SIG-M5 (cell line): Measurements from ENCODE around the gene ZNF407.
"Not testable (repeated sequence)": the region's sequence is repeated elsewhere in the genome, so short reads cannot be mapped to it uniquely, and the experiment has no call there.

Source experiments
- DNase-seq: peaks from one replicate; lab custom pipeline; 2025; lab: John Stamatoyannopoulos, UW

The ZNF407 gene

GRCh38 chr18:74936343-74936742, 338.7 kb downstream of the ZNF407 start:
- no peak for DNase-seq

- DNase-seq = no peak
Observed at GRCh38 chr18:74937291-74937690, 339.6 kb downstream of the ZNF407 start.

GRCh38 chr18:74940856-74941255, 343.2 kb downstream of the ZNF407 start:
- no peak for DNase-seq

GRCh38 chr18:74942319-74942910, 344.7 kb downstream of the ZNF407 start:
- DNase-seq = no peak

- DNase-seq = no peak
Observed at GRCh38 chr18:74944676-74945075, 347.0 kb downstream of the ZNF407 start.

GRCh38 chr18:74945774-74946545, 348.3 kb downstream of the ZNF407 start:
- no peak for DNase-seq

- DNase-seq = no peak
Observed at GRCh38 chr18:74946646-74947375, 349.1 kb downstream of the ZNF407 start.

- DNase-seq = no peak
Observed at GRCh38 chr18:74947417-74947816, 349.7 kb downstream of the ZNF407 start.

- DNase-seq = no peak
Observed at GRCh38 chr18:74947875-74948274, 350.2 kb downstream of the ZNF407 start.

GRCh38 chr18:74949611-74950010, 351.9 kb downstream of the ZNF407 start:
- no peak for DNase-seq

- no peak for DNase-seq
Observed at GRCh38 chr18:74950479-74950878, 352.8 kb downstream of the ZNF407 start.

GRCh38 chr18:74951165-74951760, 353.6 kb downstream of the ZNF407 start:
- DNase-seq = no peak

GRCh38 chr18:74957588-74958224, 360.0 kb downstream of the ZNF407 start:
- DNase-seq = no peak

- no peak for DNase-seq
Observed at GRCh38 chr18:74959216-74959615, 361.5 kb downstream of the ZNF407 start.

GRCh38 chr18:74961596-74961995, 363.9 kb downstream of the ZNF407 start:
- DNase-seq = no peak

GRCh38 chr18:74963820-74964446, 366.3 kb downstream of the ZNF407 start:
- no peak for DNase-seq

GRCh38 chr18:74965682-74966081, 368.0 kb downstream of the ZNF407 start:
- no peak for DNase-seq

GRCh38 chr18:74967438-74967837, 369.8 kb downstream of the ZNF407 start:
- no peak for DNase-seq

- no peak for DNase-seq
Observed at GRCh38 chr18:74967979-74968378, 370.3 kb downstream of the ZNF407 start.

- not testable (repeated sequence) for DNase-seq
Observed at GRCh38 chr18:74971358-74971757, 373.7 kb downstream of the ZNF407 start.

GRCh38 chr18:74971776-74972175, 374.1 kb downstream of the ZNF407 start:
- DNase-seq = not testable (repeated sequence)

GRCh38 chr18:74972354-74972753, 374.7 kb downstream of the ZNF407 start:
- no peak for DNase-seq
